ENCODE data around the gene SMIM26.

- TF ChIP-seq, protein P1, sequence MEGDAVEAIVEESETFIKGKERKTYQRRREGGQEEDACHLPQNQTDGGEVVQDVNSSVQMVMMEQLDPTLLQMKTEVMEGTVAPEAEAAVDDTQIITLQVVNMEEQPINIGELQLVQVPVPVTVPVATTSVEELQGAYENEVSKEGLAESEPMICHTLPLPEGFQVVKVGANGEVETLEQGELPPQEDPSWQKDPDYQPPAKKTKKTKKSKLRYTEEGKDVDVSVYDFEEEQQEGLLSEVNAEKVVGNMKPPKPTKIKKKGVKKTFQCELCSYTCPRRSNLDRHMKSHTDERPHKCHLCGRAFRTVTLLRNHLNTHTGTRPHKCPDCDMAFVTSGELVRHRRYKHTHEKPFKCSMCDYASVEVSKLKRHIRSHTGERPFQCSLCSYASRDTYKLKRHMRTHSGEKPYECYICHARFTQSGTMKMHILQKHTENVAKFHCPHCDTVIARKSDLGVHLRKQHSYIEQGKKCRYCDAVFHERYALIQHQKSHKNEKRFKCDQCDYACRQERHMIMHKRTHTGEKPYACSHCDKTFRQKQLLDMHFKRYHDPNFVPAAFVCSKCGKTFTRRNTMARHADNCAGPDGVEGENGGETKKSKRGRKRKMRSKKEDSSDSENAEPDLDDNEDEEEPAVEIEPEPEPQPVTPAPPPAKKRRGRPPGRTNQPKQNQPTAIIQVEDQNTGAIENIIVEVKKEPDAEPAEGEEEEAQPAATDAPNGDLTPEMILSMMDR (conservative IDR thresholded peaks at IDR 0.05 in 1 of 2, IDR thresholded peaks at IDR 0.05 in 1 of 2; ENCODE audit: extremely low read depth in 1 of 2, insufficient read depth in 1 of 2, low read depth in 1 of 2, low read length in 2 of 2), result no peak
- TF ChIP-seq EZH2 (IDR thresholded peaks at IDR 0.05; ENCODE audit: borderline replicate concordance, low read length), result no peak
These were observed 11.3 kb downstream of the SMIM26 start for GRCh38 chr20:18578581-18578980.

Data from mammary epithelial cell (primary cell).